K562 (cell line): ENCODE data around the gene SMS. TPM values are rescaled to one million over a fixed set of nuclear protein-coding genes. Genes with fewer than 3 reads are reported as not detected.

Experiments used
- ATAC-seq: fragments of 200-7000 bp; cut with Tn5 transposase; 3 replicates; pipeline ENCODE4 v1.9.1; 2020; ENCODE audit warnings: moderate library complexity
- BruUV-seq: library from RNA; stranded (reverse); fragments of 400-500 nt; replicated peaks from 2 replicates; lab custom pipeline; 2021; lab: Mats Ljungman, UMichigan
- CTCF ChIA-PET: fragments of 300-600 bp; formaldehyde crosslinking; extraction: SDS; loops from one replicate; lab custom pipeline; 2021; ENCODE audit warnings: low intra/inter-chr PET ratio; lab: Yijun Ruan, JAX
- POLR2A ChIA-PET: fragments of 300-600, 350-650 bp; sonication (Branson Sonifier 250); formaldehyde crosslinking; extraction: SDS; loops from one replicate; lab custom pipeline; 2021; ENCODE audit warnings: antibody characterized with exemption, inconsistent platforms; lab: Yijun Ruan, JAX
- DNase-seq, 4 experiments: peaks; one replicate each; pipeline versions ENCODE4 v3.0.0 to v3.0.0-alpha.2; 2011 to 2018; ENCODE audit warnings: low spot score in 3 of 4, mixed read lengths in 3 of 4; ENCODE audit errors: extremely low read depth in 1 of 4
- FAIRE-seq: peaks from 2 replicates; lab custom pipeline; 2011; peaks lifted over from hg19 to GRCh38; lab: Jason Lieb, UNC
- H2AFZ ChIP-seq: 2 replicates; pipeline ENCODE4 v1.6.0; 2011; ENCODE audit warnings: low read depth, low read length, control low read depth, inconsistent platforms
- H3K27ac ChIP-seq: fragments of 200-600 bp; 3 replicates; pipeline ENCODE4 v1.8.0; 2011; ENCODE audit warnings: low read depth, mild to moderate bottlenecking, control low read depth, inconsistent platforms, low read length, moderate library complexity, mixed read lengths; ENCODE audit errors: extremely low read depth
- H3K27me3 ChIP-seq, 2 experiments: fragments of 300-600 bp in 1 of 2; 2 replicates in 1 of 2; 3 replicates in 1 of 2; pipeline versions ENCODE4 v1.6.0 to v1.8.0; 2011; ENCODE audit warnings: inconsistent platforms in 2 of 2, low read length in 2 of 2, mild to moderate bottlenecking in 1 of 2, mixed read lengths in 1 of 2, moderate library complexity in 1 of 2; ENCODE audit not compliant: control insufficient read depth in 2 of 2, insufficient read depth in 2 of 2
- H3K36me3 ChIP-seq: fragments of 300-600 bp; 3 replicates; pipeline ENCODE4 v1.8.0; 2011; ENCODE audit warnings: mild to moderate bottlenecking, low read length, inconsistent platforms; ENCODE audit not compliant: control insufficient read depth, insufficient read depth
- H3K4me1 ChIP-seq, 2 experiments: fragments of 200-600 bp in 1 of 2; replicated peaks in 1 of 2; 2 replicates in 1 of 2; 3 replicates in 1 of 2; pipeline versions ENCODE4 v1.5.1 to v1.8.0; 2011; ENCODE audit warnings: inconsistent platforms in 2 of 2, low read length in 2 of 2, mild to moderate bottlenecking in 1 of 2, mixed read lengths in 1 of 2, moderate library complexity in 1 of 2; ENCODE audit not compliant: control insufficient read depth in 2 of 2, insufficient read depth in 2 of 2
- H3K4me2 ChIP-seq: 2 replicates; pipeline ENCODE4 v1.6.1; 2011; ENCODE audit warnings: low read length, control low read depth, inconsistent platforms, mixed read lengths; ENCODE audit not compliant: insufficient read depth
- H3K4me3 ChIP-seq: fragments of 200-600 bp; sonication (generic), shearing (Covaris generic); 2 replicates; pipeline ENCODE4 v1.5.1; 2016; ENCODE audit warnings: control low read depth, inconsistent platforms
- H3K79me2 ChIP-seq: fragments of 200-600 bp; 3 replicates; pipeline ENCODE4 v1.8.0; 2011; ENCODE audit warnings: low read length, inconsistent platforms; ENCODE audit not compliant: control insufficient read depth, insufficient read depth
- H3K9ac ChIP-seq, 2 experiments: 2 replicates each; pipeline versions ENCODE4 v1.6.0 to v1.6.1; 2011; ENCODE audit warnings: low read depth in 2 of 2, low read length in 2 of 2, control low read depth in 1 of 2, inconsistent platforms in 1 of 2, mild to moderate bottlenecking in 1 of 2, mixed read lengths in 1 of 2; ENCODE audit not compliant: insufficient read depth in 1 of 2
- H3K9me1 ChIP-seq: one replicate; pipeline ENCODE4 v1.6.0; 2011; ENCODE audit warnings: inconsistent platforms, mild to moderate bottlenecking, low read length, moderate library complexity; ENCODE audit not compliant: control insufficient read depth, insufficient read depth
- H3K9me3 ChIP-seq: replicated peaks from 2 replicates; pipeline ENCODE4 v1.5.1; 2011; ENCODE audit warnings: low read depth, low read length, inconsistent platforms; ENCODE audit not compliant: control insufficient read depth, insufficient read depth
- H4K20me1 ChIP-seq: replicated peaks from 2 replicates; pipeline ENCODE4 v1.6.1; 2011; ENCODE audit warnings: low read length, inconsistent platforms, mixed read lengths; ENCODE audit not compliant: control insufficient read depth, insufficient read depth
- DMBX1 ChIP-seq: fragments of 250-450 bp; sonication (Bioruptor Pico); IDR thresholded peaks from 2 replicates; pipeline ENCODE4 v1.8.0; 2022; ENCODE audit warnings: inconsistent platforms, mild to moderate bottlenecking, moderate library complexity, borderline replicate concordance
- ILK ChIP-seq: fragments of 450-650 bp; IDR thresholded peaks from 2 replicates; pipeline ENCODE4 v1.6.1; 2016; ENCODE audit warnings: missing genetic modification characterization, low read depth, mild to moderate bottlenecking, missing compliant biosample characterization, moderate library complexity, borderline replicate concordance
- MIER1 ChIP-seq: fragments of 450-650 bp; IDR thresholded peaks from 2 replicates; pipeline ENCODE4 v1.6.1; 2016; ENCODE audit warnings: antibody characterized with exemption, mild to moderate bottlenecking, low read depth
- SPI1 ChIP-seq: IDR thresholded peaks from 2 replicates; pipeline ENCODE4 v1.6.1; 2011; ENCODE audit warnings: low read depth, low read length, control low read depth, borderline replicate concordance
- U2AF1 ChIP-seq: fragments of 200-400 bp; formaldehyde crosslinking; optimal IDR thresholded peaks from 2 replicates; pipeline ENCODE3; 2017; ENCODE audit warnings: mild to moderate bottlenecking, low read depth, low read length, moderate library complexity
- WGBS: fragments of 100-300 bp; shearing (Covaris generic); methylation state at CpG from one replicate; pipeline ENCODE4 v1.1.6; 2016; ENCODE audit warnings: low coverage, mixed read lengths; ENCODE audit not compliant: insufficient coverage; ENCODE audit errors: missing lambda C conversion rate; 5-methylcytosine and 5-hydroxymethylcytosine counted together
- in situ Hi-C: fragments of 300-500 bp; cut with MboI; formaldehyde crosslinking; loops from 4 replicates; pipeline ENCODE4 v1.15.0; 2018; ENCODE audit warnings: inconsistent platforms, mixed read lengths
- intact Hi-C: fragments of 100-400 bp; cut with micrococcal nuclease; formaldehyde crosslinking; loops from 2 replicates; pipeline ENCODE4 v1.14.2; 2022
- polyA plus RNA-seq, 8 experiments: library from polyadenylated mRNA; depleted of rRNA in 4 of 8; stranded (reverse) in 5 of 8; unstranded in 3 of 8; fragments of >200 nt; fragmentation: Nextera tagmentation in 2 of 8; fragmentation: Illumina TruSeq in 1 of 8; extraction: Ambion mirVana in 2 of 8; extraction: Trizol in 1 of 8; gene quantifications; 2 replicates each; pipeline versions ENCODE4 v1.2.1 to v1.2.3, GENCODE V29; 2011 to 2014; ENCODE audit warnings: inconsistent platforms in 1 of 8, missing spikeins in 1 of 8
- total RNA-seq, 7 experiments: library from RNA; depleted of rRNA in 6 of 7; stranded (reverse); fragments of >200 nt in 6 of 7; fragmentation: Illumina TruSeq in 2 of 7; extraction: Trizol in 2 of 7; gene quantifications; 2 replicates each; pipeline versions ENCODE4 v1.2.1 to v1.2.3, GENCODE V29; 2011 to 2021; ENCODE audit warnings: low replicate concordance in 1 of 7
- TF ChIP-seq, protein P1 (sequence below), 2 experiments: fragments of 450-650 bp in 1 of 2; sonication (generic) in 1 of 2; formaldehyde crosslinking; conservative IDR thresholded peaks; 2 replicates each; pipeline versions ENCODE4 v1.4.0 to v1.8.1; 2020 to 2022; ENCODE audit warnings: mild to moderate bottlenecking in 1 of 2, missing genetic modification reagents in 1 of 2

The SMS gene
- total and polyA plus RNA-seq, 9 of the 15 experiments (the other 6 are each of a cell fraction or from before 2014, with no cell fraction given): 71.1 to 193 (median 152) TPM

DNA sequence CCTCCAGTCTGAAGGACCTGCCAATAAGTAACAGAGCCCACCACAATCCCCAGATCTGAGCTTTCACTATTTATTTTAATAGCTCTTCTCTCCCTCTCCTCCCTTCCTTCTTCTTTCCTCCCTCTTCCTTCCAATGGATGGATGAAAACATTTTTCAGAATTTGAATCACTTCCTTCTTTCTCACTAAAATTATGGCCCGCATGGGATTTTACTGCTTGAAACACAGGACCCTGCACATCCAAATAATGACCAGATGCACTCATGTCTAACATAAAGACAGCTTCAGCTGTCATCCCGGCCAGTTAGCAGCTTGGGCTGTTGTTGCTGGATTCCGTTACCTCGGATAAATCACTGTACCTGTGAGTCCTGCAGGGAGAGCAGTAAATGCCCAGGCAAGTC, 86.2 kb downstream of the SMS start (continued):
- TF ChIP-seq U2AF1 (no peak), ILK (no peak), DMBX1 (no peak)
- TF ChIP-seq, protein P1, sequence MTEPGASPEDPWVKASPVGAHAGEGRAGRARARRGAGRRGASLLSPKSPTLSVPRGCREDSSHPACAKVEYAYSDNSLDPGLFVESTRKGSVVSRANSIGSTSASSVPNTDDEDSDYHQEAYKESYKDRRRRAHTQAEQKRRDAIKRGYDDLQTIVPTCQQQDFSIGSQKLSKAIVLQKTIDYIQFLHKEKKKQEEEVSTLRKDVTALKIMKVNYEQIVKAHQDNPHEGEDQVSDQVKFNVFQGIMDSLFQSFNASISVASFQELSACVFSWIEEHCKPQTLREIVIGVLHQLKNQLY (CRISPR knock-in tag; conservative IDR thresholded peaks at IDR 0.05): no peak
- TF ChIP-seq, all 486 proteins: peak for 0

DNA sequence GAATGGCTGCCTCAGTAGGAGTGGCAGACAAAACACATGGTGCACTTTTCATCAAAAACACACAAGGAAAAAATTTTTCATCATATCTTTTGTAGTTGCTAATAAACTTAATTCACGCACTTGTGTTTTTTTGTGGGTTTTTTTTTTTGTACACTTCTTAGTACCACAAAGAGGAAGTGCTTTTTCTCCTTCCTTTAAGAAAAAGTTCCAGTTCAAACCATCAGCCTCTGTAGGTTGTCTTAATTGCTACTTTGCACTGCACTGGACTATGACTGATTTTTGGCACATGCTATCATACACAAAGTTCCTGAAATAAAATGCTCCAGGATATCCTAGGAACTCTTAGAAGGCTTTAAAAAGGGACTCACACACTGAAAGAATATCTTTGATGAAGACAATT, 91.6 kb downstream of the SMS start, which contains the start of gene PHEX:
TSS of gene PHEX (plus strand) at position 242 of the 400 bp plus-strand sequence. CDS start 681 bp downstream, outside the sequence.
- intact Hi-C loops: no loop called here
- Histone ChIP-seq H3K27ac (no peak within 1 kb of the TSS), H3K36me3 (no peaks in the 10 kb centered on the region), H3K9me1 (no peaks in the 10 kb centered on the region), H2AFZ (no peak within 1 kb of the TSS), H3K4me1 (no peaks in the 10 kb centered on the region; a peak in 1 of 5 replicates), H3K4me3 (no peak within 1 kb of the TSS), H3K9ac (no peak within 1 kb of the TSS), H3K9me3 (no peaks in the 10 kb centered on the region), H3K79me2 (no peaks in the 10 kb centered on the region), H4K20me1 (no peaks in the 10 kb centered on the region), H3K27me3 (peaks cover 0 to 27% of the 10 kb centered on the region in 2 experiments; a peak in 3 of 5 replicates), H3K4me2 (no peak within 1 kb of the TSS)
- BruUV-seq: no TSS peak
- ChIA-PET POLR2A (no interaction called here), CTCF (no interaction called here)
- TF ChIP-seq MIER1 (no peak), SPI1 (0 out of 2 replicates have a peak, but pooled peaks have one; percentile 39)
- FAIRE-seq (no peak), ATAC-seq (no peak), DNase-seq (no peak)
- in situ Hi-C loops: no loop called here
- WGBS: 0% methylated on average over 1 of the region's 1 CpG
